Endothelial cell (in vitro differentiated cells): Measurements from ENCODE around the gene CPN1. TPM values are rescaled to one million over a fixed set of nuclear protein-coding genes. Genes with fewer than 3 reads are reported as not detected.
A peak's percentile ranks its signal among the peaks of the same experiment; 100 is the strongest.

Source experiments
- DNase-seq: peaks from one replicate; pipeline ENCODE4 v3.0.0; 2021; ENCODE audit warnings: low spot score
- H3K27ac Mint-ChIP-seq: one replicate; pipeline ENCODE4 v1.8.0; 2021; ENCODE audit warnings: mixed read lengths, inconsistent platforms; ENCODE audit not compliant: unreplicated experiment
- H3K27me3 Mint-ChIP-seq: one replicate; pipeline ENCODE4 v1.8.0; 2021; ENCODE audit warnings: mild to moderate bottlenecking, moderate library complexity, mixed read lengths, inconsistent platforms; ENCODE audit not compliant: unreplicated experiment
- H3K36me3 Mint-ChIP-seq: one replicate; pipeline ENCODE4 v1.8.0; 2021; ENCODE audit warnings: mild to moderate bottlenecking, low read depth, mixed read lengths, inconsistent platforms; ENCODE audit not compliant: unreplicated experiment
- H3K4me1 Mint-ChIP-seq: one replicate; pipeline ENCODE4 v1.8.0; 2021; ENCODE audit warnings: mild to moderate bottlenecking, mixed read lengths, inconsistent platforms; ENCODE audit not compliant: unreplicated experiment
- H3K4me3 Mint-ChIP-seq: one replicate; pipeline ENCODE4 v1.8.0; 2021; ENCODE audit warnings: mild to moderate bottlenecking, mixed read lengths, inconsistent platforms; ENCODE audit not compliant: unreplicated experiment
- H3K9me3 Mint-ChIP-seq: one replicate; pipeline ENCODE4 v1.8.0; 2021; ENCODE audit warnings: mixed read lengths, inconsistent platforms; ENCODE audit not compliant: unreplicated experiment
- total RNA-seq: library from RNA; stranded (reverse); fragmentation: NEBNext Ultra II Directional; extraction: Animal tissue kit (Norgen Biotek cat#: 25700); gene quantifications from one replicate; pipeline ENCODE4 v1.2.1, GENCODE V29; 2021; ENCODE audit not compliant: unreplicated experiment
- TF ChIP-seq, protein P1 (sequence below): fragments of 200-600 bp; sonication (generic); IDR thresholded peaks from one replicate; pipeline ENCODE4 v1.5.0; 2021; ENCODE audit warnings: antibody characterized with exemption; ENCODE audit not compliant: unreplicated experiment

CPN1 gene
- total RNA-seq, 1 donor from 2014 or later: not detected

DNA sequence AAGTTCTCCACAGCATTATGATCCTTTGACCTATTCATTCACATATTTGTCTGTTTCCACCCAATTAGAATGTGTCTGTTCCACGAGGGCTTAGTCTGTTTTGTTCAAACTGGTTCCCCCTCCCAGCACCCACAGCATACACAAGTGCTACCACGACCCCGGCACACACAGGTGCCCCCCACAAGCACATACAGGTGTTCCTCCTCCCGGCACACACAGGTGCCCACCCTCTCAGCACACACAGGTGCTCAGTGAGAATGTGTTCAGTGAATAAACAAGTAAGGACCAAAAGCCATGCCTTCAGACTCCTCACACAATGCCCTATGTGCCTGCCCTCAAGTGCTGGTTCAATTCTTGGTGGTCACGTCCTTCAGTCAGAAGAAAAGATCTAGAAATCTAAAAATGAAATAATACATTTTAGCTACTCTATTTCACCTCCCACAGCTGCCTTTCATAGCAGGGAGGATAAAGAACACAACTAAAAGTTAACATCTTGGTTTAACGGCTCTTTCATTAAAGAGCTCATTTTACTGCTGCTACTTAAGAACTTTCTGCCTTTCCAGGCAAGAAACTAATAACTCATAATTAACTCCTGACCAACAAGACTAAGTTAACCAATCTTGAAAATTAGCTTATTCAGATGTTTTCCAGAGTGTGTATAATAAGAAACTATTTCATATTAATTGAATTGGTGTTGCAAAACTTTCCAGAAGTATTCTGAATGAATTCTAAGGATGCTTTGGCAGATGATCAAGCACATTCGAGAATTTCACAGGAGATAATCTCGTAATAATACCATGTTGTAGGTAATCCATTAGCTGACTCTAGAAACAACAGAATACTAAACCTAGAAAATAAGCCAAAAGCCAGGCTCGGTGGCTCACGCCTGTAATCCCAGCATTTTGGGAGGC lies 74.2 kb downstream of the CPN1 start:
- peaks cover 11% of the 10 kb centered on the region for H3K27me3 Mint-ChIP-seq
- no peaks in the 10 kb centered on the region for H3K9me3 Mint-ChIP-seq
- TF ChIP-seq, protein P1, sequence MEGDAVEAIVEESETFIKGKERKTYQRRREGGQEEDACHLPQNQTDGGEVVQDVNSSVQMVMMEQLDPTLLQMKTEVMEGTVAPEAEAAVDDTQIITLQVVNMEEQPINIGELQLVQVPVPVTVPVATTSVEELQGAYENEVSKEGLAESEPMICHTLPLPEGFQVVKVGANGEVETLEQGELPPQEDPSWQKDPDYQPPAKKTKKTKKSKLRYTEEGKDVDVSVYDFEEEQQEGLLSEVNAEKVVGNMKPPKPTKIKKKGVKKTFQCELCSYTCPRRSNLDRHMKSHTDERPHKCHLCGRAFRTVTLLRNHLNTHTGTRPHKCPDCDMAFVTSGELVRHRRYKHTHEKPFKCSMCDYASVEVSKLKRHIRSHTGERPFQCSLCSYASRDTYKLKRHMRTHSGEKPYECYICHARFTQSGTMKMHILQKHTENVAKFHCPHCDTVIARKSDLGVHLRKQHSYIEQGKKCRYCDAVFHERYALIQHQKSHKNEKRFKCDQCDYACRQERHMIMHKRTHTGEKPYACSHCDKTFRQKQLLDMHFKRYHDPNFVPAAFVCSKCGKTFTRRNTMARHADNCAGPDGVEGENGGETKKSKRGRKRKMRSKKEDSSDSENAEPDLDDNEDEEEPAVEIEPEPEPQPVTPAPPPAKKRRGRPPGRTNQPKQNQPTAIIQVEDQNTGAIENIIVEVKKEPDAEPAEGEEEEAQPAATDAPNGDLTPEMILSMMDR: no peak
- peaks cover 44% of the 10 kb centered on the region for H3K4me1 Mint-ChIP-seq
- peaks cover 3% of the 10 kb centered on the region for H3K36me3 Mint-ChIP-seq
- peak overlapping the region; percentile 68 for H3K4me3 Mint-ChIP-seq
- H3K27ac Mint-ChIP-seq: peak overlapping the region; percentile 4
- no peak for DNase-seq

DNA sequence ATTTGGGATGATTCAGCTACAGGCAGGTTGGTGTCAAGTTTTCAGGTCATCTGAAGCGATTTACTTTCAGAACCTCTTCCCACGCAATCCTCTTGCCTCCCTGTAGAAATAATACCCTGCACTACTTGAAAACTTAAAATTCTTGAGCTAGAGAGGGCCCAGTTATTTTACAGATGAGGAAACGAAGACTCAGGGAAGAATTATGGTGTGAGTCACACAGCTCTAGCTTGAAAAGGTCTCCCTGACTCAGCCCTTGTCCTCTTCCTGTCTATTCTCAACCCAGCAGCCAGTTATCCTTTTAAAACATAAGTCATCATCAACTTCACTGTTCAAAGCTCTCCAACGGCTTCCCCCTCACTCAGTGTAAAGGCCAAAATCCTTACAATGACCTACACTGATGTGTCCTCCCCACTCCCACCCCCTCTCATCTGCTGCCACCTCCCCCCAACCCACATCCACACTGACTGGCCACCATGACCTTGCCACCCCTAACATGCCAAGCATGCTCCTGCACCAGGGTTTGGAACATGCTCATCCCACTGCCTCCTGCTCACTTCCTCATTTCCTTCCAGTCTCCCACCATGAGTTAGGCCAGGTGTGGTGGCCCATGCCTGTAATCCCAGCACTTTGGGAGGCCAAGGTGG lies 75.3 kb downstream of the CPN1 start:
- Mint-ChIP-seq H3K36me3 (peaks cover 3% of the 10 kb centered on the region), H3K9me3 (no peaks in the 10 kb centered on the region), H3K4me1 (peaks cover 44% of the 10 kb centered on the region), H3K27ac (no peak overlapping the region), H3K4me3 (no peak overlapping the region), H3K27me3 (peaks cover 7% of the 10 kb centered on the region)
- DNase-seq: no peak
- TF ChIP-seq, protein P1: no peak

DNA sequence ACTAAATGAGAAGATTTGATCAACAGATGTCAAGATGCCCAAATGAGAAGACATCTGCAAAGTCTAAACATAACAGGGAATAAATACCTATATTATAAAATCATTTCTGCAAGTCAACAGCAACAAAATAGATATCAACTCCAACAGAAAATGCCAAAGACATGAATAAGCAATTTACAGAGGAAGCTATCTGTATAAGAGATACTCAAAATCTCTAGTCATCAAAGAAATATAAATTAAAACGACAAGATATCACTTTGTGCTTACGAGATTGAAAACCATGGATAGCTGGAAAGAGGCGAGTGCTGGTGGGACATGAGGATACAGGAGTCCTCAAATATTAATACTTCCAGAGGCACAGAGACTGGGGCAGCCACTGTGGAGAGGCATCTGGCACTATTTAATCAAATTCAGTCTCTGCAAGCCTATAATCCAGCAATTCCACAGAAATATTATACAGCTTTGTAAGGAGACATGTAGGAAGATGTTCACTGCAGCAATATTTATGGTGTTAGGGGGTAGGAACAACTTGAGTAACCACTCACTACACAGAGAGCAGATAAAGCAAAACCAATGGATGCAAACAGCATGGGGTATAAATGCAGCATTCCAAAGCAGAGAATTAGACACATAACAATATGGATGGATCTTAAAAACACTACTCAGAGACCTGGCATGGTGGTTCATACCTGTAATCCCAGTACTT lies 76.7 kb downstream of the CPN1 start:
- TF ChIP-seq, protein P1: no peak
- peak overlapping the region; percentile 17 for H3K27ac Mint-ChIP-seq
- H3K27me3 Mint-ChIP-seq: peaks cover 3% of the 10 kb centered on the region
- no peaks in the 10 kb centered on the region for H3K36me3 Mint-ChIP-seq
- H3K4me1 Mint-ChIP-seq: peaks cover 36% of the 10 kb centered on the region
- H3K9me3 Mint-ChIP-seq: no peaks in the 10 kb centered on the region
- DNase-seq: no peak
- H3K4me3 Mint-ChIP-seq: no peak overlapping the region

DNA sequence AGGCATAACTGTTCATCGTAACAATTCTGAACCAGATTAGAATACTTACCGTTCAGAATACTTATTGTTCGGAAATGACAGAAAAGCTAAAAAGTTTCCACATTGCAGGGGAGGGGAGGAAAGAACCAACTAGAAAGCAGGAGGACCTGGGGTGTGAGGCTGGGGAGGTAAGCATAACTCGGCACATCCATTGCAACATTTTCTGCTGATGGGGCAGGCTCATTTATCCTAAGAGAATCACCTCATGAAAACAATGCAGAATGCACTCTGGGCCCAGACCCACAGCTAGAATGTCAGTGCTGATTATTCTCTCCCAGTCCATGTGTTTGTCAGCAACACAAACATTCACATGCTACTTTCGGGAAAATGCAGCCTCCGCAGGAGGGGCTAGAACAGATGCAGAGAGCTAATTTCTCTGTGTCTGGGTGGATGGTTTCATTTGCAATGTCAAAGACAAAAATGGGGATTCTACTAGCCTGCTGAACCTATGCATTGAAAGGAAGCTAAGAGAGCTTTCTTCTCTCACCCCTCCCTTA lies 81.5 kb downstream of the CPN1 start:
- no peak overlapping the region for H3K4me3 Mint-ChIP-seq
- H3K4me1 Mint-ChIP-seq: peaks cover 10% of the 10 kb centered on the region
- H3K27me3 Mint-ChIP-seq: peaks cover 2% of the 10 kb centered on the region
- DNase-seq: no peak
- H3K27ac Mint-ChIP-seq: no peak overlapping the region
- H3K36me3 Mint-ChIP-seq: no peaks in the 10 kb centered on the region
- no peaks in the 10 kb centered on the region for H3K9me3 Mint-ChIP-seq
- TF ChIP-seq, protein P1: no peak
